A549 (cell line): ENCODE measurements around the gene GPRC5A. TPM values are rescaled to one million over a fixed set of nuclear protein-coding genes. Genes with fewer than 3 reads are reported as not detected.

ENCODE experiments used
- CBX2 ChIP-seq: fragments of 200-600 bp; sonication (generic); IDR thresholded peaks from 2 replicates; pipeline ENCODE4 v1.6.1; 2016; ENCODE audit warnings: low read depth, mild to moderate bottlenecking, borderline replicate concordance
- CEBPB ChIP-seq, 2 experiments: fragments of >200 bp in 1 of 2; sonication (Bioruptor Twin) in 1 of 2; formaldehyde crosslinking in 1 of 2; IDR thresholded peaks; 2 replicates each; pipeline ENCODE4 v1.6.1; 2012 to 2016
- EHMT2 ChIP-seq: fragments of 200-600 bp; sonication (generic); IDR thresholded peaks from 2 replicates; pipeline ENCODE4 v1.6.1; 2016; ENCODE audit warnings: antibody characterized with exemption, low read depth, mild to moderate bottlenecking, moderate library complexity
- FOXS1 ChIP-seq: fragments of 250-450 bp; sonication (Bioruptor Pico); IDR thresholded peaks from 2 replicates; pipeline ENCODE4 v1.5.0; 2020; ENCODE audit warnings: mild to moderate bottlenecking, moderate library complexity
- HEYL ChIP-seq: fragments of 250-450 bp; sonication (Bioruptor Pico); IDR thresholded peaks from 2 replicates; pipeline ENCODE4 v1.8.0; 2021; ENCODE audit warnings: mild to moderate bottlenecking, moderate library complexity
- HOXB13 ChIP-seq: fragments of 250-450 bp; sonication (Bioruptor Pico); IDR thresholded peaks from 2 replicates; pipeline ENCODE4 v1.5.0; 2020; ENCODE audit warnings: low read depth, mild to moderate bottlenecking, moderate library complexity
- KDM1A ChIP-seq: fragments of 200-600 bp; sonication (generic); IDR thresholded peaks from 2 replicates; pipeline ENCODE4 v1.6.1; 2016; ENCODE audit warnings: low read depth, mild to moderate bottlenecking
- KDM5A ChIP-seq: fragments of 200-600 bp; sonication (generic); IDR thresholded peaks from 2 replicates; pipeline ENCODE4 v1.6.1; 2016; ENCODE audit warnings: antibody characterized with exemption, mild to moderate bottlenecking
- MAZ ChIP-seq: fragments of 150-350 bp; IDR thresholded peaks from 2 replicates; pipeline ENCODE4 v1.6.1; 2014; ENCODE audit warnings: antibody characterized with exemption, low read depth, low read length, borderline replicate concordance
- NPAS2 ChIP-seq: fragments of 250-450 bp; sonication (Bioruptor Pico); IDR thresholded peaks from 2 replicates; pipeline ENCODE4 v1.8.0; 2022; ENCODE audit warnings: mild to moderate bottlenecking, moderate library complexity, borderline replicate concordance
- NR3C1 ChIP-seq: fragments of >200 bp; sonication (Bioruptor Twin); formaldehyde crosslinking; IDR thresholded peaks from 3 replicates; pipeline ENCODE4 v1.6.1; 2017
- PHF8 ChIP-seq: fragments of 200-600 bp; sonication (generic); IDR thresholded peaks from 2 replicates; pipeline ENCODE4 v1.6.1; 2016; ENCODE audit warnings: low read depth, mild to moderate bottlenecking, antibody characterized with exemption, moderate library complexity, borderline replicate concordance
- POLR2AphosphoS2 ChIP-seq: conservative IDR thresholded peaks from 2 replicates; pipeline ENCODE4 v1.6.1; 2012; ENCODE audit warnings: low read length, improper control_type of control experiment, inconsistent platforms
- RARB ChIP-seq: fragments of 250-450 bp; sonication (Bioruptor Pico); IDR thresholded peaks from 2 replicates; pipeline ENCODE4 v1.8.0; 2021; ENCODE audit warnings: mild to moderate bottlenecking, moderate library complexity
- RFX5 ChIP-seq: fragments of 450-650 bp; IDR thresholded peaks from 2 replicates; pipeline ENCODE4 v1.7.1; 2014; ENCODE audit warnings: antibody characterized with exemption, mild to moderate bottlenecking, moderate library complexity
- RNF2 ChIP-seq: fragments of 200-600 bp; sonication (generic); IDR thresholded peaks from 2 replicates; pipeline ENCODE4 v1.6.1; 2016; ENCODE audit warnings: low read depth, mild to moderate bottlenecking, antibody characterized with exemption, moderate library complexity, borderline replicate concordance
- SMC3 ChIP-seq: fragments of >200 bp; sonication (Bioruptor Twin); formaldehyde crosslinking; IDR thresholded peaks from 3 replicates; pipeline ENCODE4 v1.6.1; 2018; ENCODE audit warnings: inconsistent platforms
- ZC3H11A ChIP-seq: fragments of 450-650 bp; IDR thresholded peaks from 2 replicates; pipeline ENCODE4 v1.6.1; 2014; ENCODE audit warnings: antibody characterized with exemption, mild to moderate bottlenecking
- ZFP36 ChIP-seq: fragments of 450-650 bp; IDR thresholded peaks from 2 replicates; pipeline ENCODE4 v1.6.1; 2014; ENCODE audit warnings: borderline replicate concordance; ENCODE audit not compliant: partially characterized antibody
- ZSCAN20 ChIP-seq: fragments of 250-450 bp; sonication (Bioruptor Pico); IDR thresholded peaks from 2 replicates; pipeline ENCODE4 v1.8.0; 2022; ENCODE audit warnings: mild to moderate bottlenecking, moderate library complexity
- polyA plus RNA-seq, 4 experiments: library from polyadenylated mRNA; depleted of rRNA in 3 of 4; stranded (reverse); fragments of >200 nt; fragmentation: RNase III in 1 of 4; extraction: RNeasy Plus Mini Kit Qiagen cat#74134 plus additional on column Dnase treatment in 1 of 4; gene quantifications; 2 replicates in 3 of 4; 3 replicates in 1 of 4; pipeline ENCODE4 v1.2.3, GENCODE V29; 2011 to 2017
- TF ChIP-seq, protein P1 (sequence below): IDR thresholded peaks from 2 replicates; pipeline ENCODE4 v1.6.1; 2012
- TF ChIP-seq, protein P2 (sequence below): fragments of 450-650 bp; IDR thresholded peaks from 2 replicates; pipeline ENCODE4 v1.6.1; 2014; ENCODE audit warnings: antibody characterized with exemption
- TF ChIP-seq, protein P3 (sequence below): fragments of 250-450 bp; sonication (Bioruptor Pico); IDR thresholded peaks from 2 replicates; pipeline ENCODE4 v1.5.0; 2020; ENCODE audit warnings: low read depth, mild to moderate bottlenecking, moderate library complexity
- TF ChIP-seq, protein P4 (sequence below): fragments of >200 bp; sonication (Bioruptor Twin); formaldehyde crosslinking; IDR thresholded peaks from 3 replicates; pipeline ENCODE4 v1.6.1; 2016
- TF ChIP-seq, protein P5 (sequence below): IDR thresholded peaks from 2 replicates; pipeline ENCODE4 v1.6.1; 2012
- TF ChIP-seq, protein P6 (sequence below): IDR thresholded peaks from 2 replicates; pipeline ENCODE4 v1.6.1; 2012; ENCODE audit warnings: low read depth, borderline replicate concordance

The GPRC5A gene
- polyA plus RNA-seq, 2 of the 4 experiments (the other 2 are of a cell fraction), result 173 to 296 TPM

DNA sequence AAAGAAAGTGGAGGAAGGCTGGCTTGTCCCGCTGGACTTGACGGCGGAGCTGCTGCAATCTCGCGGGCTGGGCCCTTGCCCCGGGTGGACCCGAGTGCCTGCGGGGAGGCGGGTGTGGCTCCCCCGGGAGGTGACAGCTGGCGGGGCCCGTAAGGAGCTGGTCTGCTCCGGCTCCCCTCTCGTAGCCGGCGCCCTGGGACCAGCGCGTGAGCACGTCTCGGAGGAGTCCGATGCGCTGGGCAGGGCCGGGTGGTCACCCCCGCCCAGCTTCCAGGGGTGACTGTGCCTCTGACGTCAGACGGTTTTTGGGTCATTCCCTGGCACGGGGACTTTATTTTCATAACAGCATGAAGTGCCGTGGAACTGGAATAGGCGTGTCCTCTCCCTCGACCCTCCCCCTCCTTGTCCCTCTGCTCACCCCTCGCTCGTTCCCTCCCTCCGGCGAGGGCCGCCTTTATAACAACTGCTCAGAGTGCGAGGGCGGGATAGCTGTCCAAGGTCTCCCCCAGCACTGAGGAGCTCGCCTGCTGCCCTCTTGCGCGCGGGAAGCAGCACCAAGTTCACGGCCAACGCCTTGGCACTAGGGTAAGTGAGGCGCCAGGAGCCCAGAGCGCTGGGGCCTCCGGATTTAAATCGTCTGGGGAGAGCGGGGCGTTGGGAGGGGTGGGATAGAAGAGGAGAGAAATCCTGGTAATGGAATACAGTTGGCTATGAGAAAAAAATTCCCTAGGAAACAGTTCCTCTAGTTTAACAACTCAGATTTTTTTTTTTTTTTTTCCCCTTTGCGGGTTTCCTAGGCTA, at the start of gene GPRC5A (continued):
- TF ChIP-seq, protein P1, sequence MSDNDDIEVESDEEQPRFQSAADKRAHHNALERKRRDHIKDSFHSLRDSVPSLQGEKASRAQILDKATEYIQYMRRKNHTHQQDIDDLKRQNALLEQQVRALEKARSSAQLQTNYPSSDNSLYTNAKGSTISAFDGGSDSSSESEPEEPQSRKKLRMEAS, result peak; percentile 91
- TF ChIP-seq CBX2 (no peak), MAZ (peak; percentile 75; the same call in 1 of the 2 replicates), HEYL (no peak), ZSCAN20 (CRISPR knock-in tag) (0 out of 2 replicates have a peak, but pooled peaks have one; percentile 54), POLR2AphosphoS2 (no peak), KDM5A (no peak), HOXB13 (CRISPR knock-in tag) (peak; percentile 77; the same call in 1 of the 2 replicates), FOXS1 (CRISPR knock-in tag) (no peak), PHF8 (peak; percentile 14; the same call in 1 of the 2 replicates), SMC3 (peak; percentile 67), ZFP36 (no peak), RNF2 (no peak), NR3C1 (no peak), CEBPB (IDR thresholded peaks at IDR 0.05) (peak; percentile 23 to 64; a peak in 3 of 4 replicates), KDM1A (no peak), RFX5 (0 out of 2 replicates have a peak, but pooled peaks have one; percentile 20), ZC3H11A (no peak), RARB (peak; percentile 84; the same call in 1 of the 2 replicates), NPAS2 (no peak), EHMT2 (no peak)
- TF ChIP-seq, protein P2, sequence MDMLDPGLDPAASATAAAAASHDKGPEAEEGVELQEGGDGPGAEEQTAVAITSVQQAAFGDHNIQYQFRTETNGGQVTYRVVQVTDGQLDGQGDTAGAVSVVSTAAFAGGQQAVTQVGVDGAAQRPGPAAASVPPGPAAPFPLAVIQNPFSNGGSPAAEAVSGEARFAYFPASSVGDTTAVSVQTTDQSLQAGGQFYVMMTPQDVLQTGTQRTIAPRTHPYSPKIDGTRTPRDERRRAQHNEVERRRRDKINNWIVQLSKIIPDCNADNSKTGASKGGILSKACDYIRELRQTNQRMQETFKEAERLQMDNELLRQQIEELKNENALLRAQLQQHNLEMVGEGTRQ, result no peak
- TF ChIP-seq, protein P3, sequence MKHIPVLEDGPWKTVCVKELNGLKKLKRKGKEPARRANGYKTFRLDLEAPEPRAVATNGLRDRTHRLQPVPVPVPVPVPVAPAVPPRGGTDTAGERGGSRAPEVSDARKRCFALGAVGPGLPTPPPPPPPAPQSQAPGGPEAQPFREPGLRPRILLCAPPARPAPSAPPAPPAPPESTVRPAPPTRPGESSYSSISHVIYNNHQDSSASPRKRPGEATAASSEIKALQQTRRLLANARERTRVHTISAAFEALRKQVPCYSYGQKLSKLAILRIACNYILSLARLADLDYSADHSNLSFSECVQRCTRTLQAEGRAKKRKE, result no peak
- TF ChIP-seq, protein P4, sequence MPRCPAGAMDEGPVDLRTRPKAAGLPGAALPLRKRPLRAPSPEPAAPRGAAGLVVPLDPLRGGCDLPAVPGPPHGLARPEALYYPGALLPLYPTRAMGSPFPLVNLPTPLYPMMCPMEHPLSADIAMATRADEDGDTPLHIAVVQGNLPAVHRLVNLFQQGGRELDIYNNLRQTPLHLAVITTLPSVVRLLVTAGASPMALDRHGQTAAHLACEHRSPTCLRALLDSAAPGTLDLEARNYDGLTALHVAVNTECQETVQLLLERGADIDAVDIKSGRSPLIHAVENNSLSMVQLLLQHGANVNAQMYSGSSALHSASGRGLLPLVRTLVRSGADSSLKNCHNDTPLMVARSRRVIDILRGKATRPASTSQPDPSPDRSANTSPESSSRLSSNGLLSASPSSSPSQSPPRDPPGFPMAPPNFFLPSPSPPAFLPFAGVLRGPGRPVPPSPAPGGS, result peak; percentile 94
- TF ChIP-seq, protein P5, sequence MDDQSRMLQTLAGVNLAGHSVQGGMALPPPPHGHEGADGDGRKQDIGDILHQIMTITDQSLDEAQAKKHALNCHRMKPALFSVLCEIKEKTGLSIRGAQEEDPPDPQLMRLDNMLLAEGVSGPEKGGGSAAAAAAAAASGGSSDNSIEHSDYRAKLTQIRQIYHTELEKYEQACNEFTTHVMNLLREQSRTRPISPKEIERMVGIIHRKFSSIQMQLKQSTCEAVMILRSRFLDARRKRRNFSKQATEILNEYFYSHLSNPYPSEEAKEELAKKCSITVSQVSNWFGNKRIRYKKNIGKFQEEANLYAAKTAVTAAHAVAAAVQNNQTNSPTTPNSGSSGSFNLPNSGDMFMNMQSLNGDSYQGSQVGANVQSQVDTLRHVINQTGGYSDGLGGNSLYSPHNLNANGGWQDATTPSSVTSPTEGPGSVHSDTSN, result peak; percentile 63; the same call in 1 of the 2 replicates
- TF ChIP-seq, protein P6, sequence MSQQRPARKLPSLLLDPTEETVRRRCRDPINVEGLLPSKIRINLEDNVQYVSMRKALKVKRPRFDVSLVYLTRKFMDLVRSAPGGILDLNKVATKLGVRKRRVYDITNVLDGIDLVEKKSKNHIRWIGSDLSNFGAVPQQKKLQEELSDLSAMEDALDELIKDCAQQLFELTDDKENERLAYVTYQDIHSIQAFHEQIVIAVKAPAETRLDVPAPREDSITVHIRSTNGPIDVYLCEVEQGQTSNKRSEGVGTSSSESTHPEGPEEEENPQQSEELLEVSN, result peak; percentile 92
